NCI-H2029 (cell line): Measurements from ENCODE around the gene ARHGAP28.
"Not testable (repeated sequence)": the region's sequence is repeated elsewhere in the genome, so short reads cannot be mapped to it uniquely, and the experiment has no call there.

Source experiments
- DNase-seq: peaks from one replicate; lab custom pipeline; 2025; lab: John Stamatoyannopoulos, UW

The ARHGAP28 gene

GRCh38 chr18:6929370-6930102 lies 200.0 kb downstream of the ARHGAP28 start:
- DNase-seq = no peak

- no peak for DNase-seq
Observed at GRCh38 chr18:6934859-6935258, 205.3 kb downstream of the ARHGAP28 start.

GRCh38 chr18:6938003-6938402 lies 208.5 kb downstream of the ARHGAP28 start:
- no peak for DNase-seq

- DNase-seq = not testable (repeated sequence)
Observed at GRCh38 chr18:6938403-6938802, 208.9 kb downstream of the ARHGAP28 start.

- DNase-seq = no peak
Observed at GRCh38 chr18:6939972-6940371, 210.5 kb downstream of the ARHGAP28 start.

GRCh38 chr18:6940451-6940850 lies 210.9 kb downstream of the ARHGAP28 start:
- DNase-seq = no peak

GRCh38 chr18:6941996-6942395 lies 212.5 kb downstream of the ARHGAP28 start:
- no peak for DNase-seq

- DNase-seq = no peak
Observed at GRCh38 chr18:6942742-6943141, 213.2 kb downstream of the ARHGAP28 start.

- peak; percentile 57 for DNase-seq
Observed at GRCh38 chr18:6943143-6943542, 213.6 kb downstream of the ARHGAP28 start.

GRCh38 chr18:6947338-6948030 lies 218.0 kb downstream of the ARHGAP28 start:
- DNase-seq = no peak

GRCh38 chr18:6948281-6949055 lies 219.0 kb downstream of the ARHGAP28 start:
- DNase-seq = no peak

GRCh38 chr18:6949800-6950586 lies 220.5 kb downstream of the ARHGAP28 start:
- no peak for DNase-seq

GRCh38 chr18:6950641-6951040 lies 221.1 kb downstream of the ARHGAP28 start:
- DNase-seq = no peak

- DNase-seq = no peak
Observed at GRCh38 chr18:6951336-6952090, 222.0 kb downstream of the ARHGAP28 start.

- DNase-seq = no peak
Observed at GRCh38 chr18:6954501-6954900, 225.0 kb downstream of the ARHGAP28 start.

GRCh38 chr18:6955304-6955703 lies 225.8 kb downstream of the ARHGAP28 start:
- DNase-seq = no peak

GRCh38 chr18:6956495-6956894 lies 227.0 kb downstream of the ARHGAP28 start:
- no peak for DNase-seq

- no peak for DNase-seq
Observed at GRCh38 chr18:6956999-6957398, 227.5 kb downstream of the ARHGAP28 start.

- DNase-seq = no peak
Observed at GRCh38 chr18:6959110-6959509, 229.6 kb downstream of the ARHGAP28 start.

GRCh38 chr18:6960124-6960523 lies 230.6 kb downstream of the ARHGAP28 start:
- DNase-seq = no peak

GRCh38 chr18:6960656-6961055 lies 231.1 kb downstream of the ARHGAP28 start:
- DNase-seq = no peak
